IMR-90 (cell line): ENCODE measurements around the gene RANBP10. TPM values are rescaled to one million over a fixed set of nuclear protein-coding genes. Genes with fewer than 3 reads are reported as not detected.

Experiments
- ATAC-seq: fragments of 200-7000 bp; cut with Tn5 transposase; 2 replicates; pipeline ENCODE4 v1.9.1; 2020; ENCODE audit warnings: low read depth, mild to moderate bottlenecking, moderate library complexity
- BruUV-seq: library from RNA; stranded (reverse); fragments of 400-500 nt; replicated peaks from 2 replicates; lab custom pipeline; 2021; lab: Mats Ljungman, UMichigan
- CTCF ChIA-PET: fragments of 300-600 bp; formaldehyde crosslinking; extraction: SDS; loops from one replicate; lab custom pipeline; 2021; ENCODE audit warnings: antibody characterized with exemption; lab: Yijun Ruan, JAX
- POLR2A ChIA-PET: fragments of 300-600 bp; sonication (Branson Sonifier 250); formaldehyde crosslinking; loops from one replicate; lab custom pipeline; 2022; ENCODE audit warnings: antibody characterized with exemption; ENCODE audit not compliant: unreplicated experiment; lab: Charles Lee
- DNase-seq: peaks from one replicate; pipeline ENCODE4 v3.0.0; 2013
- H2AFZ ChIP-seq: replicated peaks from 2 replicates; pipeline ENCODE3; 2013; ENCODE audit warnings: low read length, mild to moderate bottlenecking; ENCODE audit not compliant: poor library complexity
- H2AK5ac ChIP-seq: 2 replicates; pipeline ENCODE4 v1.6.1; 2013; ENCODE audit warnings: low read depth, low read length, inconsistent platforms
- H2AK9ac ChIP-seq: replicated peaks from 2 replicates; pipeline ENCODE3; 2013; ENCODE audit warnings: mild to moderate bottlenecking, low read depth, low read length, moderate library complexity; ENCODE audit not compliant: poor library complexity
- H2BK120ac ChIP-seq: 2 replicates; pipeline ENCODE4 v1.6.1; 2013; ENCODE audit warnings: low read depth, low read length, inconsistent platforms
- H2BK15ac ChIP-seq: 3 replicates; pipeline ENCODE4 v1.6.1; 2013; ENCODE audit warnings: low read depth, low read length, inconsistent platforms
- H2BK20ac ChIP-seq: 2 replicates; pipeline ENCODE4 v1.6.1; 2013; ENCODE audit warnings: low read depth, mild to moderate bottlenecking, inconsistent platforms, low read length, moderate library complexity
- H2BK5ac ChIP-seq: 2 replicates; pipeline ENCODE4 v1.6.1; 2013; ENCODE audit warnings: mild to moderate bottlenecking, low read depth, low read length, inconsistent platforms; ENCODE audit not compliant: poor library complexity, severe bottlenecking
- H3K14ac ChIP-seq: replicated peaks from 2 replicates; pipeline ENCODE4 v1.6.1; 2013; ENCODE audit warnings: low read depth, low read length, inconsistent platforms
- H3K18ac ChIP-seq: 2 replicates; pipeline ENCODE4 v1.6.1; 2013; ENCODE audit warnings: low read depth, low read length, control low read depth
- H3K23ac ChIP-seq: 2 replicates; pipeline ENCODE4 v1.6.1; 2013; ENCODE audit warnings: low read depth, low read length, inconsistent platforms
- H3K27ac ChIP-seq: 2 replicates; pipeline ENCODE4 v1.5.1; 2013; ENCODE audit warnings: mild to moderate bottlenecking, control low read depth, low read length; ENCODE audit not compliant: insufficient read depth
- H3K27me3 ChIP-seq: 2 replicates; pipeline ENCODE4 v1.6.1; 2013; ENCODE audit warnings: low read length; ENCODE audit not compliant: control insufficient read depth, insufficient read depth
- H3K36me3 ChIP-seq: 2 replicates; pipeline ENCODE4 v1.6.1; 2013; ENCODE audit warnings: low read length, mixed read lengths; ENCODE audit not compliant: control insufficient read depth, insufficient read depth
- H3K4ac ChIP-seq: 2 replicates; pipeline ENCODE4 v1.6.1; 2013; ENCODE audit warnings: low read depth, low read length, inconsistent platforms
- H3K4me1 ChIP-seq: 2 replicates; pipeline ENCODE4 v1.6.1; 2013; ENCODE audit warnings: low read length, mixed read lengths; ENCODE audit not compliant: control insufficient read depth, insufficient read depth
- H3K4me2 ChIP-seq: 2 replicates; pipeline ENCODE4 v1.6.1; 2013; ENCODE audit warnings: low read depth, mild to moderate bottlenecking, control low read depth, low read length, moderate library complexity
- H3K4me3 ChIP-seq: 2 replicates; pipeline ENCODE4 v1.5.1; 2013; ENCODE audit warnings: low read depth, mild to moderate bottlenecking, control low read depth, low read length, moderate library complexity; ENCODE audit not compliant: insufficient read depth
- H3K56ac ChIP-seq: 2 replicates; pipeline ENCODE4 v1.6.1; 2013; ENCODE audit warnings: low read length, inconsistent platforms; ENCODE audit not compliant: insufficient read depth; ENCODE audit errors: extremely low read depth
- H3K79me1 ChIP-seq, 2 experiments: 2 replicates each; pipeline ENCODE4 v1.6.1; 2013; ENCODE audit warnings: low read length in 2 of 2, inconsistent platforms in 1 of 2, low read depth in 1 of 2
- H3K9ac ChIP-seq: 2 replicates; pipeline ENCODE4 v1.6.1; 2013; ENCODE audit warnings: low read depth, low read length, control low read depth
- H3K9me1 ChIP-seq: 2 replicates; pipeline ENCODE4 v1.6.1; 2013; ENCODE audit warnings: low read length, inconsistent platforms; ENCODE audit not compliant: insufficient read depth
- H3K9me3 ChIP-seq: 2 replicates; pipeline ENCODE4 v1.6.1; 2013; ENCODE audit warnings: low read length; ENCODE audit not compliant: control insufficient read depth, insufficient read depth
- H4K20me1 ChIP-seq: 2 replicates; pipeline ENCODE4 v1.6.1; 2013; ENCODE audit warnings: low read length, inconsistent platforms; ENCODE audit not compliant: insufficient read depth
- H4K5ac ChIP-seq: 2 replicates; pipeline ENCODE4 v1.6.1; 2013; ENCODE audit warnings: mild to moderate bottlenecking, low read depth, low read length, control low read depth
- H4K8ac ChIP-seq, 2 experiments: 2 replicates each; pipeline ENCODE4 v1.6.1; 2013; ENCODE audit warnings: low read depth in 2 of 2, low read length in 2 of 2, control low read depth in 1 of 2, inconsistent platforms in 1 of 2
- H4K91ac ChIP-seq: 2 replicates; pipeline ENCODE4 v1.6.1; 2013; ENCODE audit warnings: low read depth, low read length, inconsistent platforms; ENCODE audit not compliant: insufficient read depth
- BHLHE40 ChIP-seq: fragments of 150-350 bp; IDR thresholded peaks from 2 replicates; pipeline ENCODE4 v1.6.1; 2016; ENCODE audit warnings: mild to moderate bottlenecking, low read depth, low read length
- CTCF ChIP-seq: conservative IDR thresholded peaks from 2 replicates; pipeline ENCODE4 v1.5.1; 2012; ENCODE audit warnings: mild to moderate bottlenecking, low read depth, low read length, improper control_type of control experiment
- MAZ ChIP-seq: IDR thresholded peaks from 2 replicates; pipeline ENCODE4 v1.6.1; 2012; ENCODE audit warnings: low read depth, mild to moderate bottlenecking, low read length, improper control_type of control experiment, moderate library complexity, borderline replicate concordance
- NFE2L2 ChIP-seq: fragments of 150-350 bp; IDR thresholded peaks from 2 replicates; pipeline ENCODE4 v1.6.1; 2016; ENCODE audit warnings: low read depth, mild to moderate bottlenecking, low read length
- SMC3 ChIP-seq: fragments of 150-350 bp; IDR thresholded peaks from 2 replicates; pipeline ENCODE4 v1.6.1; 2016; ENCODE audit warnings: low read depth, mild to moderate bottlenecking, antibody characterized with exemption, low read length, moderate library complexity
- USF2 ChIP-seq: fragments of 150-350 bp; IDR thresholded peaks from 2 replicates; pipeline ENCODE4 v1.6.1; 2017; ENCODE audit warnings: mild to moderate bottlenecking, antibody characterized with exemption, low read length, low read depth
- WGBS, 2 experiments: methylation state at CpG; one replicate each; pipeline versions ENCODE4 v1.1.5 to v1.1.7; 2013; ENCODE audit warnings: missing lambda C conversion rate in 2 of 2; ENCODE audit not compliant: insufficient read length in 1 of 2; ENCODE audit errors: extremely low coverage in 2 of 2; 5-methylcytosine and 5-hydroxymethylcytosine counted together
- dilution Hi-C: fragments of 300-500 bp; cut with HindIII; formaldehyde crosslinking; loops from one replicate; pipeline ENCODE4 v1.14.3; 2018; ENCODE audit warnings: low sequenced_read_pairs; ENCODE audit not compliant: unreplicated experiment
- in situ Hi-C: fragments of 300-500 bp; cut with MboI; formaldehyde crosslinking; loops from 3 replicates; pipeline ENCODE4 v1.14.3; 2019; ENCODE audit warnings: low sequenced_read_pairs, inconsistent platforms, mixed read lengths
- intact Hi-C: fragments of 100-400 bp; cut with micrococcal nuclease; formaldehyde crosslinking; loops from 2 replicates; pipeline ENCODE4 v1.10.0; 2022
- polyA plus RNA-seq, 3 experiments: library from polyadenylated mRNA; depleted of rRNA; stranded (reverse); fragments of >200 nt; gene quantifications; 2 replicates each; pipeline ENCODE4 v1.2.3, GENCODE V29; 2012; ENCODE audit warnings: low replicate concordance in 1 of 3
- total RNA-seq: library from RNA; depleted of rRNA; stranded (reverse); fragments of >200 nt; gene quantifications from 2 replicates; pipeline ENCODE4 v1.2.3, GENCODE V29; 2012

RANBP10 gene
- total and polyA plus RNA-seq, 2 of the 4 experiments (the other 2 are of a cell fraction): 2.7 to 12.1 TPM

GRCh38 chr16:67763066-67763465, 43.3 kb downstream of the RANBP10 start:
- Histone ChIP-seq H3K4me1 (no peaks in the 10 kb centered on the region), H4K91ac (no peak overlapping the region), H3K14ac (no peak overlapping the region), H4K8ac (no peak overlapping the region), H2AK9ac (no peak overlapping the region), H2BK5ac (no peak overlapping the region), H3K27ac (no peak overlapping the region), H3K27me3 (no peaks in the 10 kb centered on the region), H4K5ac (no peak overlapping the region), H3K79me1 (peaks cover 8 to 37% of the 10 kb centered on the region in 2 experiments; a peak in 3 of 4 replicates), H4K20me1 (peaks cover 18% of the 10 kb centered on the region), H3K9me3 (no peaks in the 10 kb centered on the region), H2AFZ (no peak overlapping the region), H3K4me2 (no peak overlapping the region), H3K4ac (no peak overlapping the region), H2BK20ac (no peak overlapping the region), H3K9me1 (peaks cover 9% of the 10 kb centered on the region; the same call in 1 of the 2 replicates), H3K4me3 (no peak overlapping the region), H2AK5ac (no peak overlapping the region), H3K56ac (no peak overlapping the region), H3K36me3 (peaks cover 6% of the 10 kb centered on the region; the same call in 1 of the 2 replicates), H2BK120ac (no peak overlapping the region), H3K23ac (no peak overlapping the region), H2BK15ac (no peak overlapping the region), H3K9ac (no peak overlapping the region), H3K18ac (no peak overlapping the region)
- no peak for DNase-seq
- 86% methylated on average over 2 of the region's 5 CpGs; no CpG with 5 or more reads in 1 of the 2 experiments for WGBS, 2 experiments
- dilution Hi-C loops: no loop called here
- intact Hi-C loops: no loop called here
- ATAC-seq: no peak
- in situ Hi-C loops: no loop called here
- no TSS peak for BruUV-seq
- POLR2A ChIA-PET: no interaction called here
- CTCF ChIA-PET: no interaction called here
- TF ChIP-seq BHLHE40 (no peak), MAZ (no peak), SMC3 (no peak), CTCF (no peak), NFE2L2 (no peak), USF2 (no peak)
